HEK293T (cell line): ENCODE data around the gene MACROD2.

Experiments used
- ARNT ChIP-seq: fragments of 450-650 bp; IDR thresholded peaks from 2 replicates; pipeline ENCODE4 v1.6.1; 2017; ENCODE audit warnings: mild to moderate bottlenecking
- ELF4 ChIP-seq: fragments of 450-650 bp; IDR thresholded peaks from 2 replicates; pipeline ENCODE4 v1.6.1; 2017; ENCODE audit warnings: antibody characterized with exemption
- HDGF ChIP-seq: fragments of 450-650 bp; IDR thresholded peaks from 2 replicates; pipeline ENCODE4 v1.6.1; 2017; ENCODE audit warnings: antibody characterized with exemption, borderline replicate concordance
- SP1 ChIP-seq: fragments of 450-650 bp; IDR thresholded peaks from 2 replicates; pipeline ENCODE4 v1.6.1; 2017

DNA sequence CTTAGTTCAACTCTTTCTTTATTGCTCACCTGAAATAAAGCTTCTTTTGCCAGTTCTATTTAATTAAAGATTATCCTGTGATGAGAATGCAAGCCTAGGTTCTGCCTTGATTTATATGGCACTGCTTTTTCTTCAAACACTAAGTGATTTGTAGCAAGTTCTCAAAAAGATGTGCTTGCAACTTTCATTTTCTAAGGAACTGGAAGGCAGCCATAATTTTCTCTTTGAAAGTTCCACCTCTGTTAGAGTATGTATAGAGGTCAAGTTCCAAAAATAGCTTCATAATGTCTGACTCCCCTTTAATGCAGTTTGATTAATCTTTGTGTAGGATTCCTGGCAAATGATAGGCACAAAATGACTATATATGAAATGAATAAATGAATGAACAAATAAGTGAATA lies 870.4 kb downstream of the MACROD2 start:
- TF ChIP-seq ARNT (no peak), HDGF (no peak), ELF4 (no peak), SP1 (no peak)
